HuH-7.5 (cell line): ENCODE data around the gene KY.

Source experiments
- DNase-seq: peaks from one replicate; pipeline ENCODE4 v3.0.0; 2011; ENCODE audit warnings: low spot score

The KY gene

DNA sequence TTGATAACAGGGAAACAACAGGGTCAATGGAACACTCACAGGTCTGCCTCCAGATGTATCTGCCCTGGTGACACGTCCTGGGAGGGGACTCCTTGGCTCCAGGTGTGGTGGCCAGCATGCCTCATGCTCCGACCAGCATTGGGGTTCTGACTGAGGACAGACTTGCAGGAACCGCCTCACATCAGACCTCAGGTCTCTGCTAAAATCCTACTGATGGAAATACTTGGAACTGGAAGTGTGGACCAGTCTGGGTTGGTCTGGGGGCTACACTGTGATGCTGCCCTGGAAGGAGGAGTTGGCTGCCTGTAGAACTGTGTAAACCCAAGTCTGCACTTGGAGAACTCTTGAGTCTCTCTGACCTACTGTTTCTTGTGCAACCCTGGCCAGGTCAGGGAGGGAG lies 17.1 kb upstream of the KY start:
- no peak for DNase-seq

DNA sequence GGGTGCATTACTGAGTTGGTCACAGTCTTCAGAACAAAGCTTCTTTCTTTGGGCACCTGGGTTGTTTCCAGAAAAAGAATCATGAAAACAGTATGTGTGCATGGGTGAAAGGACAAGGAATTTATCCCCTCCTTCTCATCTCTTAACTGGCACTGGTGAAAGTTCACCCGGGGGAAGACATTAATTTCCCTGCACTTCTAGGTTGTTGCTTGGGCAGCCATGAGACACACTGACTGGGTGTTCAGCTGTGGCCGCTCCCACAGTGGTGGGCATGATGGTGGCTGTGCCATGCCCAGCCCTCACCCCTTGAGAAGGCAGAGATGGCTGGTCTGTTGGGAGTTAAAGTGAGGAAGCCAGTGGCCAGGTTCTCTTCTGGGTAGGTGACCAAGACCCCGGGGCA lies 16.6 kb upstream of the KY start:
- DNase-seq: no peak

- no peak for DNase-seq
Observed at GRCh38 chr3:134666885-134667284, 16.1 kb upstream of the KY start.

DNA sequence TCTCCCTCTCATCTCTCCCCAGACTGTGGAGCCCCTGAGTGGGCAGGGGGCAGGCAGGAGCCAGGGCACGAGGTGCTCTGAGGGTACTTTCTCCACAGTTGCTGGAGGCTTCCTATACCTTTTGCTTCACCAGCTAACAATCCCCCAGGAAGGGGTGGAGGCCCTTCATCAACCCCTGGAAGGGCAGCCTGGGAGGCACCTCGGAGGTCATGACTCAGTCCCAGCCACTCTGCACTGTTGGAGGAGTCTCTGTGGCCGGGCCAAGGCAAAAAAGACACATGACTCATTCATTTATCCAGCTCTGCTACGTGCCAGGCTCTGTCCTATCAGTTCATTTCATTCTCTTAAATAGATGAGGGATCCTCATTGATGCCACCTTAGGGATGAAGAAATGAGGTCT lies 15.6 kb upstream of the KY start:
- no peak for DNase-seq

GRCh38 chr3:134666052-134666451 lies 15.2 kb upstream of the KY start:
- DNase-seq: no peak

DNA sequence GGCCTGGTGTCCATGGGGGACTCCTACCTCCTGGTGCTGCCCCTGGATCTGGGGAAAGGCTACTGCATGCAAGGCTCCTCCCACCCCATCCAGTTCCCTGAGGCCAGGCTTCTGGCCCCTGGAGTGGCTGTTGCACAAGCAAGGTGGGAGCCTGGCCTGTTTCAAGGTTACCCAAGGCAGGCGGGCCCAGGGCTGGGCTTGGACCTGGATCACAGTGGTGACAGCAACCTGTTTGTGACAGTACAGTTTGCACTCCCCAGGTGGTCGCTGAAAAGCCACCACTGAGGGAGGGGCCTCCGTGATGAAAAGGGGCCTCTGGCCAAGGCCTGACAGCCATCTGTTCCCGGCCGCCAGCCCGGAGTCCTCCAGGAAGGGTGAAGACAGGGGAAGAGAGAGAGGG lies 14.4 kb upstream of the KY start:
- DNase-seq: no peak

DNA sequence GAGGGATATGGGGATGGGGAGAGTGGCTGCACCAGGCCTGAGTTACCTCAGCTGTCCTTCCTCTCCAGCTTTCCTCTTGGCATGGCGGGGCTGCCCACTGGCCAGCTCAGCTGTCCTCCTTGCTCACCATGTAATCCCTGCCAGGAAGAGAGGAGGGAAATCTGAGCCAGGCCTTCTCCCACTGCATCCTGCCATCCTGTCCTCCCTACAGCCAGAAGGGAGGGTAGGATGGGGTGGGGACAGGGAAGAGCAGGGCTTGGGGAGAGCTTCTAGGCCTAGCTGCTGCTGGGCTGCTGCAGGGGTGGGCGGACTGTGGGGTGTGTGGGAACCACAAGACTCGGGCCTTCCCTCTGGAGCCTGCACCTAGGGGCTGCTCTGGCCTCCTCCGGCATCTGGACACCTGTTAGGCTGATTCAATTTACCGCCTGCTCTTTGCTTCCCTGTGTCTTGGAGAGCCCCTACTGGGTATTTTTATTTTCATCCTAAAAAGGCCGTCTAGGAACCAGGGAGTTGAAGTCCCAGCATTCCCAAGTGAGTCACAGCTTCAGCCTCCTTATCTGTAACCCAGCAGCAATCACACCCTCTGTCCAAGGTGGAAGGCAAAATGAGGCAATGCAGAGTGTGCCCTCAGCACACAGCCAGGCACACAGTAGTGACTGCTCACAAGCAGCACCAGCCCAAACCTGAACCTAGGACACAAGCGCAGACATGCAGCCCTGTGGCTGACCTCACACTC lies 13.1 kb upstream of the KY start:
- no peak for DNase-seq

- no peak for DNase-seq
Observed at GRCh38 chr3:134660046-134660441, 9.2 kb upstream of the KY start.

DNA sequence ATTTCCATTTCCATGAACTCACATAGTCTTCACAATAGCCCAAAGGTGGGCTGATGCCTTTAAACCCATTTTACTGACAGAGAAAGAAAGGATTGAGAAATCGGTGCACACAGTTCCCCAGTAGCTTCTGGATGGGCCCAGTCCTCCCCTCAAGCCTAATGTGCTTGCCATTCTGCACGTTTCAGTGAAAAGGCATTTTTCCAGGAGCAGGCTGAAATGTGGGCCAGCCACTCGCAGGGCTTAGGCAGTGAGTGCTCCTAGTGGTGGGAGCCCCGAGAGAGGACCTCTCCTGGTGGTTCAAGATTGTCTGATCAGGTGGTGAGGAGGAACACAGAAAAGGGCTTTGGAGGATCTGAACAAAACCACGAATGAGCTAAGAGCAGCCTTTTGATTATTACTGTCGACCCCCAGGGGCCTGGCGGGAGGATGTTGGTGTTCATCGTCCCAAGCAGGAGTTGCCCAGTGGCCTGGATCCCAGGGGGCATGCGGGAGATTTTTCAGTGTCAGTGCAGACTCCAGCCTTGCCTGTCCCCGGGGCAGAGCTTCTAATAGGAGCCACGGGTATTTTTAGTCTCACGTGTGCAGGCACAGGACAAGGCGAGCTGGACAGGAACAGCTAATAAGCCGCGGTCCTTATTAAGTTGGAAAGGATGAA lies 8.7 kb upstream of the KY start:
- DNase-seq: no peak

DNA sequence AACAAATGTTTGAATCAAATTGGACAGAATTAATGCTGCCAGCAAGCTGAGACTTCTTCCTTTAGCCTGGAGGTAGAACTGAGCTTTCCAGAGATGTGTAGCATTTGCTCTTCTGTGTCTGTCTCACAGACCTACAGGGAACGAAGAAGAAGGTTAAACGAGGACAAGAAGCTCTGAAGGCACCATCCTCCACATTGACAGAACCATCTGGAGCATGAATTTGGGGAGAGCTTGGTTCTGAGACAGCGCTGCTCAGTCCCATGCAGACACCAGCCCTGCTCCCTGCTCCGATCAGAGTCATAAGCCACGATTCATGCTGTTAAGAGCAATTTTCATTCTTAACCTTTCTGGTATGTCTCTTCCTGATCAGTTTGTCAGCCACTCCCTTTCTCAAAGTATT lies 7.7 kb upstream of the KY start:
- no peak for DNase-seq

DNA sequence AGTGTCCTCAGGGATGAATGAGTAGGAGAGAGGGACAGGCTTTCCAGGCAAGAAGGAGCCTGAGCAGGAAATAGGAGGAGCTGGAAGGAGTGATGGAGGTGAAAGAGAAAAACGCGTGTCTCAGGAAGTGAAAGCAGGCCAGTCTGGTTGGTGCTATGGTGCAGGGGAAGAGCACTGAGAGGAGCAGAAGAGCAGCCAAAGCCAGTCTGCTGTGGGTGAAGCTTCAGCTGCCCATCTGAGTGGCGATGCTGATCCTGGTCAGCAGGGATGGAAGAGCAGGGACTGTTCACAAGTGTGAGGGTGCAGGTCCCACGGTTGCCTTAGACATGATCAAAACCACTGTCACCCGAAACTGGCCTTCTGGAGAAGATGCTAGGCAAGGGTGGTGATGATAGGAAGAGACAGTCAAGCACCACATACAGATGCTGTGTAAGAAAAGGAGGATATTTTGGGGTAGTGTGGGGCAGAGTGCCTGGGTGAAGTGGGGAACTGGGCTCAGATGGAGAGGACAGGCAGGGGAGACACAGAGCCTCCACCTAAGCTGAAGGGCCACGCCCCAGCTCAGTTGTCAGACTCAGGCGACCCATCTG lies 5.5 kb upstream of the KY start:
- DNase-seq: no peak

DNA sequence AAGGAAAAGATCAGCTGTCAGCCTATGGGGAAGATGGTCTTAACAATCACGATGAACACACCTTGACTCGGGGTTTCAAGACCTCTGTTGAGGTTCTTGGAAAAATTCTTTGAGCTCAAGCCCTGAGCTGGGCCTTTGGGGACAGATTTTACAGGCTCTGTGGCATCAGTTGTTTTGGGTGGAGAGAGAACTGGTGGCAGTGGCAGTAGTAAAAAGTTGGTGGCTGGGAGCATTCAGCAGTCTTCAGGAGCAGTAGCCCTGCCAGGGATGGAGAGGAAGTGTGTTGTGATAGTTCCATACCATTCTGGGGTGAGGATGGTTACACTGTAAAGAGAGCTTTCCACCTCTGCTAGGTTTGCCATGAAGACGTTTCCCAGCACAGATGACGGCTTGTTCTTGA lies 4.9 kb upstream of the KY start:
- no peak for DNase-seq

DNA sequence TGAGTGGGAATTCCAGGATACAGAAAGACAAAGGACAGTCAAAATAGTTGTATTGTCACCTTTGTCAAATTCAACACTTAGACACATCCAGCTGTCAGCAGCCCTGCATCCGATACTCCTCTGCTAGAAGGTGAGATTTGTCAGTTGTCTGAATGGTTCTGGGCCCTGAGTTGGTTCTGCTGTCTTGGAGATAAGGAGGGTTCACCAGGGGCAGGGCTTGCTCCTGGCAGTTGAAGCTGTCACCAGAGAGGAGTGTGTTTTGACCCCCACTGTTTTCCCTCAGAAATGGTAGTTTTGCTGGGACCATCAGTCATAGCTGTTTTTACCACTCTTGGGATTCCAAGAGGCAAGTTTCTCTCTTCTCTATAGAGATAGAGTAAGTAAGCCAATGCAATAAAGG lies 3.2 kb upstream of the KY start:
- no peak for DNase-seq

DNA sequence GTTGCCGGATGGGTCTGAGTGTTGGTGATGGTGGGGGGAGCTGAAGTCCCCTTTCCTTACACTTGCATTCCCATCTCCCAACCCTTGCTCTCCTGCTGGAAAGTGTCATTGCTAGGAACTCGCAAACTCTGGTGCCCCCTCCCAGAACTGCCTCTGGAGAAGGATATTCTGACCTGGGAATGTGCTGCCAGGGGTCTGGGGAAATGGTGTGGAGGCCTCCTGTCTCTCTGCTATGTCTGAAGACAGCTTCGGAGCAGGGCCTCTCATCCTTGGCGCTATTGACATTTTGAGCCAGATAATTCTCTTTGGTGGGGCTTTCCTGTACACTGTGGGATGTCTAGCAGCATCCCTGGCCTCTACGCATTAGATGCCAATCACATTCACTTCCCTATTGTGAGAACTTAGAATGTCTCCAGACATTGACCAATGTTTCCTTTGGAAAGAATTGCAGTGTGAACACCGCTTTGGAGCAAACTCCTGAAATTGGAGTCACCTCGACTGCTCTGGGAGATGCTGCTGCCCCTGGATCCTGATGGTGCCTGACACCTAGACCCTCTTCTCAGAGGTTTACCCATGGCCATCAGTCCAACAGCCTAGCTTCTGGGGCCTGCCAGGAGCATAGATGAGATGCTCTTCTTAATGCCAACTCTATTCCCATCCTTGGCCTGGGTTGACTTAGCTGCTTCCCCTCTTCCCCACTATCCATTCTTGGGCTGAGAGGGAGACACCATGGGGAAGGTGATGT lies 2.2 kb upstream of the KY start:
- DNase-seq: no peak

- DNase-seq: no peak
Observed at GRCh38 chr3:134652409-134652831, 1.6 kb upstream of the KY start.

DNA sequence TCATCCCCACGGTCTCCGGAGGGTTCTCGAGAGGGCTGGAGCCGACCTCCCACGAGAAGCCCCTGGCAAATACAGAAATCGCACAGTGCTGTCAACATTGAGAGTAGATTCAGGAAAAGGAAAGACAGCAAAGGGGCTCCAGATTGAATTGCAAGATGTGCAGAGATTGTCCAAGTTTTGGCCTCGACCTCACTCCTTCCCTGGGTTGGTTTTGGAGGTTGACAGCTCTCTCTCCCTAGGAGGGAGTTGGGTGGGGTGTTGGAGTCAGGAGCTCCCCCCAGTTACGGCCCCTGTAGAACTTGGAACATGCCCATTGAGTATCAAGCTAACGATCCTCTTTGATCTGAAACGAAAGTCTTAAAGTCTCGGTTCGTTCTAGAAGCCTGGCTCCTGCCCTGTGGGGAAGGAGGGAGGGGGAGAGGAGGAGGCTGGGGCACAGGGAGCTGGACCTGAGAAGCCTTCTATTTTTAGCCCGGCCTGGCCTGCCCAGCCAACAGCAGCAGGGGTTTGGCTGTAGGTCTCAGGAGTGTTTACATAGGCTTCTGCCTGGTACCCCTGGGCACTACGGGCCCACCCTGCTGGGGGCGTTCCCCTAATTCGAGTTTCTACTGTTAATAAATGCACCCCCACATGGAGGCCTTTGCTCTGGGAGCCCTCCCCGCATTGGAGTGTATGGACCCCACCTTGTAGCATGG lies 672 bp upstream of the KY start:
- no peak for DNase-seq

DNA sequence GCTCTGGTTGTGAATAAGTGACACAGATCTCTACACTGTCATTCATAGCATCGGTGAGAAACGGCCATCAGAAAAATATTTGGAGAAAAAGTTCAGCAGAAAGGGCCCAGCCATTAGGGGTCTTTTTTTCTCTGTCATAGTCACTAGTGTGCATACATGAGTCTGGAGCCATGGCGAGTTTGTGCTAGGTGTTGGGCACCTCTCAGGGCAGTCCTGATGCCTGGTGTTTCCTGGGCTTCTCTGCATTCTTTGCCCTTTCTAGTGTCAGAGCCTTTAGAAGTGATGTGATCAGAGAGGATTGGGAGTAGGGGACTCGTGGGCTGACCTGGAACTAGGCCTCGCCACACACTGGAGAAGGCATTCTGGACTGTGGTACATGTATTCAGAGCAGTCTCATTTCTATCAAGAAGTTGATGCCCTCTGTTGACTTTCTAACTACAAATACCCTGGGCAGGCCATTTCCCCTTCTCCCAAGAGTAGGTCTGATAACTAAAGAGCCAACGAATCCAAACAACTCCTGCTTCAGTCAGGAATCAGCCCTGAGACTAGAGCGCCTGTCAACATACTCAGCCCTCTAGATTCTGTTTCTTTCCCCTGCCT lies 1.6 kb downstream of the KY start:
- no peak for DNase-seq

GRCh38 chr3:134647902-134648760 lies 2.7 kb downstream of the KY start:
- DNase-seq: no peak

DNA sequence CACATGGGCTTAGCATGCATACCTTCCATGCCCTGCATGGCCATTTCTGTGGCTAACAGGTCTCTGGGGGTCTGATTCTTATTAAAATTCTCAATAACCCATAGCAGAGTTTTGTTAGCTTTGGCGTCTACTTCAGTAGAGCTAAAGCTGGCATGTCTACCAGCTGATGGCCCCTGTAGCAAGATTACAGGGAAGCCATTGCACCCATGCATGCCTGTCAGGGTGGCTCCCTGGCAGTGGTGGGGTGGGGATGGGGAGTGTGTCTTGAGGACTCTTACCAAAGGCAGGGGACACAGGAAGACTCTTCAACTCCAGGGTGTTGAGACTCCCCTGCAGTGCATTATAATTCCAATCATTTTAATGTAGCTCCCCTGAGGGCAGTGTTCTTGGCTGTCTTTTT lies 4.7 kb downstream of the KY start:
- DNase-seq: no peak

- no peak for DNase-seq
Observed at GRCh38 chr3:134645515-134645914, 5.3 kb downstream of the KY start.
